ENCODE data around the gene GIGYF2.

- TF ChIP-seq CTCF (conservative IDR thresholded peaks at IDR 0.05) (no peak), ZFX (IDR thresholded peaks at IDR 0.05) (no peak)
These were observed 181.9 kb downstream of the GIGYF2 start for GRCh38 chr2:232878855-232879617.
